K562 (cell line): Measurements from ENCODE around the gene ADIG. TPM values are rescaled to one million over a fixed set of nuclear protein-coding genes. Genes with fewer than 3 reads are reported as not detected.

Experiments
- BMI1 ChIP-seq: fragments of 150-350 bp; IDR thresholded peaks from 2 replicates; pipeline ENCODE4 v1.6.1; 2014; ENCODE audit warnings: low read length
- FOXA3 ChIP-seq, 2 experiments: fragments of 450-650 bp in 1 of 2; sonication (generic) in 1 of 2; formaldehyde crosslinking; IDR thresholded peaks in 1 of 2; conservative IDR thresholded peaks in 1 of 2; 2 replicates each; pipeline versions ENCODE4 v1.4.0 to v1.8.0; 2020 to 2022; ENCODE audit warnings: mild to moderate bottlenecking in 2 of 2, missing genetic modification reagents in 1 of 2
- HMGN3 ChIP-seq: IDR thresholded peaks from 2 replicates; pipeline ENCODE4 v1.6.1; 2011; ENCODE audit warnings: borderline replicate concordance, low read depth, mild to moderate bottlenecking, mixed read lengths, low read length; ENCODE audit not compliant: insufficient read length; ENCODE audit errors: extremely low read depth
- HNRNPLL ChIP-seq: fragments of 200-400 bp; formaldehyde crosslinking; IDR thresholded peaks from 2 replicates; pipeline ENCODE4 v1.6.1; 2017; ENCODE audit warnings: low read length, low read depth, mild to moderate bottlenecking; ENCODE audit not compliant: poor library complexity, severe bottlenecking
- MLLT1 ChIP-seq, 2 experiments: fragments of 450-650 bp; IDR thresholded peaks; 2 replicates each; pipeline ENCODE4 v1.6.1; 2016
- MTA1 ChIP-seq: fragments of 450-650 bp; IDR thresholded peaks from 2 replicates; pipeline ENCODE4 v1.6.1; 2017; ENCODE audit warnings: borderline replicate concordance
- NKRF ChIP-seq: fragments of 450-650 bp; IDR thresholded peaks from 2 replicates; pipeline ENCODE4 v1.6.1; 2016; ENCODE audit warnings: borderline replicate concordance
- NR1H2 ChIP-seq: sonication (generic); formaldehyde crosslinking; IDR thresholded peaks from 2 replicates; pipeline ENCODE4 v1.4.0; 2020; ENCODE audit warnings: mild to moderate bottlenecking, missing genetic modification reagents
- WHSC1 ChIP-seq: IDR thresholded peaks from one replicate; pipeline ENCODE4 v1.6.1; 2012; ENCODE audit warnings: low read length, control low read depth, inconsistent platforms
- ZNF121 ChIP-seq: sonication (generic); formaldehyde crosslinking; conservative IDR thresholded peaks from 2 replicates; pipeline ENCODE4 v1.8.0; 2022; ENCODE audit warnings: missing genetic modification reagents
- ZNF133 ChIP-seq: fragments of 250-450 bp; sonication (Bioruptor Pico); IDR thresholded peaks from 2 replicates; pipeline ENCODE4 v1.4.0; 2020; ENCODE audit warnings: mild to moderate bottlenecking
- ZNF274 ChIP-seq: IDR thresholded peaks from 2 replicates; pipeline ENCODE4 v1.6.1; 2011; ENCODE audit warnings: low read depth, mild to moderate bottlenecking, low read length, moderate library complexity, borderline replicate concordance
- ZNF311 ChIP-seq: fragments of 250-450 bp; sonication (Bioruptor Pico); IDR thresholded peaks from 2 replicates; pipeline ENCODE4 v1.4.0; 2020; ENCODE audit warnings: mild to moderate bottlenecking, moderate library complexity
- ZNF766 ChIP-seq: fragments of 200-800 bp; sonication (Bioruptor generic); conservative IDR thresholded peaks from 2 replicates; pipeline ENCODE4 v1.6.1; 2016; ENCODE audit warnings: missing genetic modification characterization, missing compliant biosample characterization
- polyA plus RNA-seq, 8 experiments: library from polyadenylated mRNA; depleted of rRNA in 4 of 8; stranded (reverse) in 5 of 8; unstranded in 3 of 8; fragments of >200 nt; fragmentation: Nextera tagmentation in 2 of 8; fragmentation: Illumina TruSeq in 1 of 8; extraction: Ambion mirVana in 2 of 8; extraction: Trizol in 1 of 8; gene quantifications; 2 replicates each; pipeline versions ENCODE4 v1.2.1 to v1.2.3, GENCODE V29; 2011 to 2014; ENCODE audit warnings: inconsistent platforms in 1 of 8, missing spikeins in 1 of 8
- total RNA-seq, 7 experiments: library from RNA; depleted of rRNA in 6 of 7; stranded (reverse); fragments of >200 nt in 6 of 7; fragmentation: Illumina TruSeq in 2 of 7; extraction: Trizol in 2 of 7; gene quantifications; 2 replicates each; pipeline versions ENCODE4 v1.2.1 to v1.2.3, GENCODE V29; 2011 to 2021; ENCODE audit warnings: low replicate concordance in 1 of 7
- TF ChIP-seq, protein P1 (sequence below), 2 experiments: fragments of 450-650 bp; formaldehyde crosslinking in 1 of 2; IDR thresholded peaks; 2 replicates each; pipeline versions ENCODE4 v1.4.0 to v1.6.1; 2014 to 2020; ENCODE audit warnings: mild to moderate bottlenecking in 2 of 2, borderline replicate concordance in 1 of 2, low read depth in 1 of 2

ADIG gene
- total and polyA plus RNA-seq, 9 of the 15 experiments (the other 6 are each of a cell fraction or from before 2014, with no cell fraction given), result not detected

GRCh38 chr20:38563802-38564431 is 17.1 kb upstream of the ADIG start (continued):
- TF ChIP-seq, protein P1, sequence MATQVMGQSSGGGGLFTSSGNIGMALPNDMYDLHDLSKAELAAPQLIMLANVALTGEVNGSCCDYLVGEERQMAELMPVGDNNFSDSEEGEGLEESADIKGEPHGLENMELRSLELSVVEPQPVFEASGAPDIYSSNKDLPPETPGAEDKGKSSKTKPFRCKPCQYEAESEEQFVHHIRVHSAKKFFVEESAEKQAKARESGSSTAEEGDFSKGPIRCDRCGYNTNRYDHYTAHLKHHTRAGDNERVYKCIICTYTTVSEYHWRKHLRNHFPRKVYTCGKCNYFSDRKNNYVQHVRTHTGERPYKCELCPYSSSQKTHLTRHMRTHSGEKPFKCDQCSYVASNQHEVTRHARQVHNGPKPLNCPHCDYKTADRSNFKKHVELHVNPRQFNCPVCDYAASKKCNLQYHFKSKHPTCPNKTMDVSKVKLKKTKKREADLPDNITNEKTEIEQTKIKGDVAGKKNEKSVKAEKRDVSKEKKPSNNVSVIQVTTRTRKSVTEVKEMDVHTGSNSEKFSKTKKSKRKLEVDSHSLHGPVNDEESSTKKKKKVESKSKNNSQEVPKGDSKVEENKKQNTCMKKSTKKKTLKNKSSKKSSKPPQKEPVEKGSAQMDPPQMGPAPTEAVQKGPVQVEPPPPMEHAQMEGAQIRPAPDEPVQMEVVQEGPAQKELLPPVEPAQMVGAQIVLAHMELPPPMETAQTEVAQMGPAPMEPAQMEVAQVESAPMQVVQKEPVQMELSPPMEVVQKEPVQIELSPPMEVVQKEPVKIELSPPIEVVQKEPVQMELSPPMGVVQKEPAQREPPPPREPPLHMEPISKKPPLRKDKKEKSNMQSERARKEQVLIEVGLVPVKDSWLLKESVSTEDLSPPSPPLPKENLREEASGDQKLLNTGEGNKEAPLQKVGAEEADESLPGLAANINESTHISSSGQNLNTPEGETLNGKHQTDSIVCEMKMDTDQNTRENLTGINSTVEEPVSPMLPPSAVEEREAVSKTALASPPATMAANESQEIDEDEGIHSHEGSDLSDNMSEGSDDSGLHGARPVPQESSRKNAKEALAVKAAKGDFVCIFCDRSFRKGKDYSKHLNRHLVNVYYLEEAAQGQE (IDR thresholded peaks at IDR 0.05; ENCODE audit: borderline replicate concordance), result peak; percentile 55
- TF ChIP-seq, protein P1 (CRISPR knock-in tag; IDR thresholded peaks at IDR 0.05; ENCODE audit: low read depth), result no peak
- TF ChIP-seq ZNF766 (0 out of 2 replicates have a peak, but pooled peaks have one; percentile 50), NKRF (no peak), ZNF311 (CRISPR knock-in tag) (no peak), FOXA3 (CRISPR knock-in tag; conservative IDR thresholded peaks at IDR 0.05 in 1 of 2, IDR thresholded peaks at IDR 0.05 in 1 of 2) (no peak; a peak in 1 of 4 replicates), BMI1 (no peak), ZNF121 (CRISPR knock-in tag) (no peak), MLLT1 (IDR thresholded peaks at IDR 0.05) (no peak), NR1H2 (CRISPR knock-in tag) (no peak), ZNF133 (no peak), HNRNPLL (no peak), MTA1 (peak; percentile 44; the same call in 1 of the 2 replicates), ZNF274 (peak; percentile 65; the same call in 1 of the 2 replicates), HMGN3 (peak; percentile 45), WHSC1 (no peak)
